DMS 273 treated with DMSO at 0.1 percent for 48 hours (cell line): ENCODE results near the gene IQSEC1.
A peak's percentile ranks its signal among the peaks of the same experiment; 100 is the strongest.

Experiments
- DNase-seq: peaks from one replicate; lab custom pipeline; 2025; lab: John Stamatoyannopoulos, UW

Gene IQSEC1

GRCh38 chr3:13047296-13048165 lies 25.7 kb downstream of the IQSEC1 start:
- no peak for DNase-seq

- DNase-seq, result no peak
Observed at GRCh38 chr3:13046569-13047274, 26.5 kb downstream of the IQSEC1 start.

GRCh38 chr3:13045904-13046568 lies 27.2 kb downstream of the IQSEC1 start:
- peak; percentile 31 for DNase-seq

- DNase-seq, result no peak
Observed at GRCh38 chr3:13045241-13045903, 27.9 kb downstream of the IQSEC1 start.

GRCh38 chr3:13044496-13045240 lies 28.6 kb downstream of the IQSEC1 start:
- DNase-seq, result peak; percentile 17

GRCh38 chr3:13043656-13044055 lies 29.6 kb downstream of the IQSEC1 start:
- no peak for DNase-seq

- no peak for DNase-seq
Observed at GRCh38 chr3:13042715-13043271, 30.4 kb downstream of the IQSEC1 start.

GRCh38 chr3:13042127-13042701 lies 31.0 kb downstream of the IQSEC1 start:
- no peak for DNase-seq

GRCh38 chr3:13041113-13041776 lies 32.0 kb downstream of the IQSEC1 start:
- DNase-seq, result no peak

- DNase-seq, result no peak
Observed at GRCh38 chr3:13040361-13041074, 32.7 kb downstream of the IQSEC1 start.

- no peak for DNase-seq
Observed at GRCh38 chr3:13039213-13039896, 33.9 kb downstream of the IQSEC1 start.

- DNase-seq, result no peak
Observed at GRCh38 chr3:13037458-13038117, 35.6 kb downstream of the IQSEC1 start.

GRCh38 chr3:13034861-13035260 lies 38.4 kb downstream of the IQSEC1 start:
- no peak for DNase-seq

GRCh38 chr3:13034109-13034800 lies 39.0 kb downstream of the IQSEC1 start:
- DNase-seq, result no peak

GRCh38 chr3:13032206-13032605 lies 41.0 kb downstream of the IQSEC1 start:
- no peak for DNase-seq

GRCh38 chr3:13031621-13032020 lies 41.6 kb downstream of the IQSEC1 start:
- no peak for DNase-seq

GRCh38 chr3:13030684-13031083 lies 42.5 kb downstream of the IQSEC1 start:
- DNase-seq, result no peak
